OCI-LY1 (cell line): Measurements from ENCODE around the gene KRTAP8-1.

Source experiments
- CTCF ChIP-seq: fragments of 200-600 bp; sonication (generic), shearing (Covaris generic); IDR thresholded peaks from 2 replicates; pipeline ENCODE4 v1.5.1; 2017; ENCODE audit warnings: mild to moderate bottlenecking, antibody characterized with exemption, low read length, moderate library complexity, mixed read lengths
- EZH2 ChIP-seq: fragments of 200-600 bp; sonication (generic), shearing (Covaris generic); IDR thresholded peaks from 2 replicates; pipeline ENCODE4 v1.8.0; 2017; ENCODE audit warnings: borderline replicate concordance, mixed run types, mild to moderate bottlenecking, antibody characterized with exemption, low read length, moderate library complexity, mixed read lengths

- TF ChIP-seq CTCF = no peak
- TF ChIP-seq EZH2 = no peak
Observed at GRCh38 chr21:30829659-30830058, 16.6 kb upstream of the KRTAP8-1 start, which contains the start of gene KRTAP7-1.
